SK-N-SH (cell line): ENCODE measurements around the gene FRMPD4. TPM values are rescaled to one million over a fixed set of nuclear protein-coding genes. Genes with fewer than 3 reads are reported as not detected.

Experiments used
- CTCF ChIA-PET: fragments of 300-600, 350-600 bp; formaldehyde crosslinking; extraction: SDS; loops from one replicate; lab custom pipeline; 2021; lab: Yijun Ruan, JAX
- POLR2A ChIA-PET: fragments of 350-600 bp; sonication (Branson Sonifier 250); formaldehyde crosslinking; extraction: SDS; loops from one replicate; lab custom pipeline; 2020; ENCODE audit warnings: antibody characterized with exemption, inconsistent platforms; lab: Yijun Ruan, JAX
- DNase-seq: peaks from one replicate; pipeline ENCODE4 v3.0.0; 2012
- H2AFZ ChIP-seq: fragments of 200-600 bp; sonication (generic); 2 replicates; pipeline ENCODE4 v1.8.1; 2016; ENCODE audit warnings: antibody characterized with exemption, mild to moderate bottlenecking, low read depth
- H3F3A ChIP-seq: fragments of 200-600 bp; sonication (generic); replicated peaks from 2 replicates; pipeline ENCODE3; 2016; ENCODE audit warnings: antibody characterized with exemption, mild to moderate bottlenecking; ENCODE audit not compliant: insufficient read depth
- H3K27ac ChIP-seq, 2 experiments: fragments of 200-500 bp in 1 of 2; fragments of 200-600 bp in 1 of 2; sonication (Bioruptor generic) in 1 of 2; sonication (generic), shearing (Covaris generic) in 1 of 2; 2 replicates each; pipeline versions ENCODE4 v1.5.1 to v1.6.1; 2014 to 2016; ENCODE audit warnings: low read depth in 2 of 2, inconsistent platforms in 1 of 2, low read length in 1 of 2, mild to moderate bottlenecking in 1 of 2, mixed read lengths in 1 of 2
- H3K27me3 ChIP-seq: fragments of 200-600 bp; sonication (generic), shearing (Covaris generic); 2 replicates; pipeline ENCODE4 v1.6.1; 2016; ENCODE audit warnings: mixed run types; ENCODE audit not compliant: insufficient read depth
- H3K36me3 ChIP-seq, 2 experiments: fragments of 200-500 bp in 1 of 2; fragments of 200-600 bp in 1 of 2; sonication (Bioruptor generic) in 1 of 2; sonication (generic) in 1 of 2; replicated peaks in 1 of 2; 2 replicates each; pipeline versions ENCODE3 to v1.5.1; 2014 to 2016; ENCODE audit warnings: low read length in 1 of 2, mild to moderate bottlenecking in 1 of 2; ENCODE audit not compliant: insufficient read depth in 2 of 2, control insufficient read depth in 1 of 2
- H3K4me1 ChIP-seq, 2 experiments: fragments of 200-500 bp in 1 of 2; fragments of 200-600 bp in 1 of 2; sonication (Bioruptor generic) in 1 of 2; sonication (generic), shearing (Covaris generic) in 1 of 2; 2 replicates each; pipeline versions ENCODE4 v1.5.1 to v1.6.1; 2014 to 2016; ENCODE audit warnings: low read depth in 1 of 2, low read length in 1 of 2, mixed run types in 1 of 2; ENCODE audit not compliant: insufficient read depth in 2 of 2, control insufficient read depth in 1 of 2
- H3K4me2 ChIP-seq: fragments of 200-600 bp; sonication (generic), shearing (Covaris generic); 2 replicates; pipeline ENCODE4 v1.6.1; 2017; ENCODE audit warnings: mixed run types
- H3K4me3 ChIP-seq, 2 experiments: fragments of 200-500 bp in 1 of 2; fragments of 200-600 bp in 1 of 2; sonication (Bioruptor generic) in 1 of 2; sonication (generic), shearing (Covaris generic) in 1 of 2; 2 replicates each; pipeline versions ENCODE4 v1.5.1 to v1.8.1; 2014 to 2016; ENCODE audit warnings: low read depth in 2 of 2, inconsistent platforms in 1 of 2, low read length in 1 of 2, mild to moderate bottlenecking in 1 of 2, mixed read lengths in 1 of 2, moderate library complexity in 1 of 2
- H3K79me2 ChIP-seq: fragments of 200-600 bp; sonication (generic); 2 replicates; pipeline ENCODE4 v1.8.1; 2017; ENCODE audit warnings: mild to moderate bottlenecking; ENCODE audit not compliant: insufficient read depth
- H3K9ac ChIP-seq: fragments of 200-600 bp; sonication (generic); 2 replicates; pipeline ENCODE4 v1.6.1; 2017; ENCODE audit warnings: mixed run types
- H3K9me2 ChIP-seq: fragments of 200-600 bp; sonication (generic); 2 replicates; pipeline ENCODE4 v1.6.1; 2017; ENCODE audit warnings: mixed run types
- H3K9me3 ChIP-seq: fragments of 200-600 bp; sonication (generic); 2 replicates; pipeline ENCODE4 v1.6.1; 2017; ENCODE audit warnings: mixed run types, mild to moderate bottlenecking, moderate library complexity
- H4K20me1 ChIP-seq: fragments of 200-600 bp; sonication (generic); 2 replicates; pipeline ENCODE4 v1.6.1; 2017; ENCODE audit warnings: mild to moderate bottlenecking, mixed run types; ENCODE audit not compliant: insufficient read depth
- EZH2phosphoT487 ChIP-seq: fragments of 200-600 bp; sonication (generic); IDR thresholded peaks from 2 replicates; pipeline ENCODE4 v1.6.1; 2017; ENCODE audit warnings: low read depth, mixed run types, mild to moderate bottlenecking, antibody characterized with exemption, moderate library complexity, borderline replicate concordance
- FOXJ3 ChIP-seq: sonication (generic); formaldehyde crosslinking; IDR thresholded peaks from 2 replicates; pipeline ENCODE4 v1.5.1; 2020; ENCODE audit warnings: mild to moderate bottlenecking, missing genetic modification reagents
- FOXM1 ChIP-seq: IDR thresholded peaks from 2 replicates; pipeline ENCODE4 v1.4.0; 2012; ENCODE audit warnings: low read depth, mild to moderate bottlenecking
- GATA2 ChIP-seq: sonication (generic); formaldehyde crosslinking; IDR thresholded peaks from 2 replicates; pipeline ENCODE4 v1.5.0; 2020; ENCODE audit warnings: mild to moderate bottlenecking, missing genetic modification reagents
- JUND ChIP-seq: IDR thresholded peaks from 2 replicates; pipeline ENCODE4 v1.4.0; 2012
- MEF2A ChIP-seq: IDR thresholded peaks from 2 replicates; pipeline ENCODE4 v1.4.0; 2012; ENCODE audit warnings: low read depth, borderline replicate concordance
- NFIC ChIP-seq: IDR thresholded peaks from 2 replicates; pipeline ENCODE4 v1.4.0; 2012; ENCODE audit warnings: borderline replicate concordance
- RCOR1 ChIP-seq: fragments of 150-350 bp; IDR thresholded peaks from 2 replicates; pipeline ENCODE4 v1.6.1; 2017; ENCODE audit warnings: antibody characterized with exemption, low read length
- RFX5 ChIP-seq: IDR thresholded peaks from 2 replicates; pipeline ENCODE4 v1.6.1; 2012; ENCODE audit warnings: mild to moderate bottlenecking, improper control_type of control experiment, low read length
- SIN3A ChIP-seq: IDR thresholded peaks from 2 replicates; pipeline ENCODE4 v1.6.1; 2012; ENCODE audit warnings: low read depth, mild to moderate bottlenecking, low read length, moderate library complexity, borderline replicate concordance
- SMC3 ChIP-seq: IDR thresholded peaks from 2 replicates; pipeline ENCODE4 v1.6.1; 2012; ENCODE audit warnings: low read depth, low read length, improper control_type of control experiment
- TAF1 ChIP-seq: IDR thresholded peaks from 2 replicates; pipeline ENCODE4 v1.6.1; 2012; ENCODE audit warnings: low read depth, mild to moderate bottlenecking, low read length, moderate library complexity, borderline replicate concordance
- TCF12 ChIP-seq: IDR thresholded peaks from 2 replicates; pipeline ENCODE4 v1.4.0; 2012
- YY1 ChIP-seq: IDR thresholded peaks from 2 replicates; pipeline ENCODE4 v1.4.0; 2012; ENCODE audit warnings: low read depth, mild to moderate bottlenecking
- WGBS: methylation state at CpG from one replicate; pipeline ENCODE4 v1.1.6; 2017; ENCODE audit warnings: low lambda C conversion rate; 5-methylcytosine and 5-hydroxymethylcytosine counted together
- polyA plus RNA-seq, 3 experiments: library from polyadenylated mRNA; depleted of rRNA; stranded (reverse); fragments of >200 nt; gene quantifications; 2 replicates each; pipeline ENCODE4 v1.2.3, GENCODE V29; 2012
- TF ChIP-seq, protein P1 (sequence below): fragments of 150-350 bp; IDR thresholded peaks from 2 replicates; pipeline ENCODE4 v1.6.1; 2016; ENCODE audit warnings: mild to moderate bottlenecking, low read depth, low read length
- TF ChIP-seq, protein P2 (sequence below): IDR thresholded peaks from 2 replicates; pipeline ENCODE4; 2012

The FRMPD4 gene
- polyA plus RNA-seq, 1 of the 3 experiments (the other 2 are of a cell fraction) = not detected

DNA sequence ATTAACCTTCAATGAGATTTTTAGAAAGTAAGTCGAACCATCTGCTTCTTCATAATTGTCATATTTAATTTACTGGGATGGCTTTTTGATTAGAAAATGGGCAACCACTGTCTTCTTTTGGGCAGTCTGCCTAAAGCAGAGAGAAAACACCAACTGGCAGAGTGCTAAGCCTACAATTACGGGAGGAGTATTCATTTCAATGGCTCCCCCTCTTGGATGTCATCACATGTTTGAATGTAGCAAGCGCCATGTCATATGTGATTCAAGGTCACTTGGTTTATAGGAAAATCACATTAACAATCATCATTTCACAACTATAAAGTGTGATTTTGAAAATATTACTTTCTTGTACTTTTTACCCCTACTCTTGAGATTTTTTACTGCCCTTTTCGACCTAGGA, 261.9 kb downstream of the FRMPD4 start:
- POLR2A ChIA-PET = no interaction called here

DNA sequence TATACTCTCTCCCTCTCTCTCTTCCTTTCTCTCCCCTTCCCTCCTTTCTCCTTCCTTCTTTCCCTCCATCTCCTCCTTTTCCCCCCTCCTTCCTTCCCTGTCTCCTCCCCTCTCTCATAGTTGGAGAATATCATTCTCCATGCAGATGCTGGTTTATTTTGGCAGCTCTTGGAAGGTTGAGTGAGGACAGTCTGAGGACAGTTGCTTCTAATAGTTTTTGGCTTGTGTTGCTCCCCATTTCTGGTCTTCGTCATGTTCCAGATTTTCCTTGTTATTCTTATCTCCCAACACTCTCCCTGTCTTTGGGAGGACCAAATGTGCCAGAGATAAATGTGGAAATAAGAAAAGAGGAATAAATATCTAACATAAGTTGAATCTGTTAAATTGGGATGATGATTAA, 263.0 kb downstream of the FRMPD4 start:
- no peak for DNase-seq
- ChIA-PET CTCF (no interaction called here), POLR2A (no interaction called here)
- Histone ChIP-seq H3K4me2 (no peak overlapping the region), H3K36me3 (no peaks in the 10 kb centered on the region), H2AFZ (no peak overlapping the region), H3K9me2 (no peaks in the 10 kb centered on the region), H3K27me3 (no peaks in the 10 kb centered on the region), H3K27ac (no peak overlapping the region), H3K4me1 (no peaks in the 10 kb centered on the region), H3F3A (no peaks in the 10 kb centered on the region), H3K79me2 (no peaks in the 10 kb centered on the region), H3K9ac (no peak overlapping the region), H4K20me1 (no peaks in the 10 kb centered on the region), H3K4me3 (no peak overlapping the region), H3K9me3 (no peaks in the 10 kb centered on the region)
- TF ChIP-seq, protein P1, sequence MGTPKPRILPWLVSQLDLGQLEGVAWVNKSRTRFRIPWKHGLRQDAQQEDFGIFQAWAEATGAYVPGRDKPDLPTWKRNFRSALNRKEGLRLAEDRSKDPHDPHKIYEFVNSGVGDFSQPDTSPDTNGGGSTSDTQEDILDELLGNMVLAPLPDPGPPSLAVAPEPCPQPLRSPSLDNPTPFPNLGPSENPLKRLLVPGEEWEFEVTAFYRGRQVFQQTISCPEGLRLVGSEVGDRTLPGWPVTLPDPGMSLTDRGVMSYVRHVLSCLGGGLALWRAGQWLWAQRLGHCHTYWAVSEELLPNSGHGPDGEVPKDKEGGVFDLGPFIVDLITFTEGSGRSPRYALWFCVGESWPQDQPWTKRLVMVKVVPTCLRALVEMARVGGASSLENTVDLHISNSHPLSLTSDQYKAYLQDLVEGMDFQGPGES = no peak
- TF ChIP-seq GATA2 (CRISPR knock-in tag) = no peak
- no peak for TF ChIP-seq SIN3A
- no peak for TF ChIP-seq FOXJ3
- no peak for TF ChIP-seq TCF12
- TF ChIP-seq NFIC = no peak
- no peak for TF ChIP-seq TAF1
- no peak for TF ChIP-seq RFX5
- TF ChIP-seq, protein P2, sequence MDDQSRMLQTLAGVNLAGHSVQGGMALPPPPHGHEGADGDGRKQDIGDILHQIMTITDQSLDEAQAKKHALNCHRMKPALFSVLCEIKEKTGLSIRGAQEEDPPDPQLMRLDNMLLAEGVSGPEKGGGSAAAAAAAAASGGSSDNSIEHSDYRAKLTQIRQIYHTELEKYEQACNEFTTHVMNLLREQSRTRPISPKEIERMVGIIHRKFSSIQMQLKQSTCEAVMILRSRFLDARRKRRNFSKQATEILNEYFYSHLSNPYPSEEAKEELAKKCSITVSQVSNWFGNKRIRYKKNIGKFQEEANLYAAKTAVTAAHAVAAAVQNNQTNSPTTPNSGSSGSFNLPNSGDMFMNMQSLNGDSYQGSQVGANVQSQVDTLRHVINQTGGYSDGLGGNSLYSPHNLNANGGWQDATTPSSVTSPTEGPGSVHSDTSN = no peak
- WGBS = 6% methylated on average over 1 of the region's 1 CpG

More for the DNA sequence above, 261.9 kb downstream of the FRMPD4 start:
- Histone ChIP-seq H3K4me2 (no peak overlapping the region), H3K9ac (no peak overlapping the region), H3K9me2 (no peaks in the 10 kb centered on the region), H3K27me3 (no peaks in the 10 kb centered on the region), H2AFZ (no peak overlapping the region), H3K79me2 (no peaks in the 10 kb centered on the region), H3K9me3 (no peaks in the 10 kb centered on the region), H3K27ac (no peak overlapping the region), H3F3A (no peaks in the 10 kb centered on the region), H3K36me3 (no peaks in the 10 kb centered on the region), H4K20me1 (no peaks in the 10 kb centered on the region), H3K4me1 (no peaks in the 10 kb centered on the region), H3K4me3 (no peak overlapping the region)
- TF ChIP-seq YY1 = no peak
- TF ChIP-seq SMC3 = no peak
- TF ChIP-seq RCOR1 = no peak
- no peak for TF ChIP-seq TCF12
- TF ChIP-seq MEF2A = no peak
- no peak for TF ChIP-seq SIN3A
- TF ChIP-seq RFX5 = no peak
- no peak for TF ChIP-seq JUND
- no peak for TF ChIP-seq FOXM1
- TF ChIP-seq EZH2phosphoT487 = no peak
- TF ChIP-seq TAF1 = no peak
- WGBS = 17% methylated on average over 4 of the region's 4 CpGs
- no peak for DNase-seq
- CTCF ChIA-PET = no interaction called here
